Prostate gland (tissue), 2 donors: ENCODE results near the gene APLF.

Source experiments
- CTCF ChIP-seq, 4 experiments: fragments of 200-600 bp in 2 of 4; fragments of 450-650 bp in 2 of 4; sonication (generic) in 2 of 4; IDR thresholded peaks; 1 replicate in 3 of 4; 2 replicates in 1 of 4; pipeline ENCODE4 v1.5.1; 2016 to 2019; ENCODE audit warnings: antibody characterized with exemption in 4 of 4, mild to moderate bottlenecking in 2 of 4, moderate library complexity in 2 of 4
- POLR2A ChIP-seq: fragments of 450-650 bp; IDR thresholded peaks from one replicate; pipeline ENCODE4 v1.6.1; 2016; ENCODE audit warnings: antibody characterized with exemption, mild to moderate bottlenecking

DNA sequence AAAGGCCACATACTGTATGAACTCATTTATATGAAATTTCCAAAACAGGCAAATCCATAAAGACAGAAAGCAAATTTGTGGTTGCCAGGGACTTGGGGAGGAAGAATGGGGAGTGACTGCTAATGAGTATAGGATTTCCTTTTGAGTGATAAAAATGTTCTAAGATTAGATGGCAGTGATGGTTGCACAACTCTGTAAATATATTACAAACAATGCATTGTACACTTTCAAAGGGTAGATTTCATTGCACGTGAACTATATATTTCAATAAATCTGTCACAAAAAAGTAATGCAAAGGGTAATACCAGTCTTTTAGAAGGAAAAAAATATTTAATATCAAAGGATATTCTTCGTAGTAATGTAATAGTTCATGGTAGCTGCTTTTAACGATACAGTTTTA is 112.3 kb downstream of the APLF start:
- no peak for TF ChIP-seq CTCF (IDR thresholded peaks at IDR 0.05)
- TF ChIP-seq POLR2A = no peak
